Skeletal muscle cell (primary cell): ENCODE results near the gene ZYG11A.

ENCODE experiments used
- DNase-seq: peaks from one replicate; pipeline ENCODE4 v3.0.0-alpha.2; 2010; ENCODE audit warnings: low read depth
- H3K4me3 ChIP-seq: 2 replicates; pipeline ENCODE4 v1.5.1; 2011; ENCODE audit warnings: low read depth, mild to moderate bottlenecking, control low read depth, low read length, moderate library complexity

ZYG11A gene

DNA sequence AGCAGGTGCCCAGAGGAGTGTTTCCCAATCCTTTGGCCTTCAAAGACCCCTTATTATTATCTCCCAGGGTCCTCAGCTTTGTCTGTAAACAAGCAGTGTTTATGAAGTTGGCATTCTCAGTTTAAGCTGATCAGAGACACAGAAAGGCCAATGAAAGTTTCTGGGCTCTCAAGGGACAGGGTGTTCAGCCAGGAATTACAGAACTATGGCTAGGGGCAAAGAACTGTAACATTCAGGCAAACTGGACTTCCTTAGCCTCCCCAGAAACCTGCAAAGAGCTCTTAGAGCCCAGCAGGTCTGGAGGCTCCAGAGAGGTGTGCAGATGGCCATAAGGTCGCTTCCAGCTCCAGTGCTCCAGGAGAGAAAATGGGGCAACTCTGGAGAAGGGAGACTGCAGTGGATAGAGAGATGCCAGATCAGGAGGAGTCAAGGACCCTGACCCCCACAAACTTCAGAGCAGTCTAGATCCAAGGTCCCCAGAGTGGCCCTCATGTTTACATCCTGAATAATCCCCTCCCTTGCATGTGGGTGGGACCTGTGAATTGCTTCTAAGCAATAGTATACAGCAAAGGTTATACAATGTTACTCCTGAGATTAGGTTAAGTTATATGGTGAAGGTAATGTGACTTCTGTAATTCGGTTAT, 72.8 kb downstream of the ZYG11A start:
- H3K4me3 ChIP-seq, result no peak overlapping the region
- no peak for DNase-seq

DNA sequence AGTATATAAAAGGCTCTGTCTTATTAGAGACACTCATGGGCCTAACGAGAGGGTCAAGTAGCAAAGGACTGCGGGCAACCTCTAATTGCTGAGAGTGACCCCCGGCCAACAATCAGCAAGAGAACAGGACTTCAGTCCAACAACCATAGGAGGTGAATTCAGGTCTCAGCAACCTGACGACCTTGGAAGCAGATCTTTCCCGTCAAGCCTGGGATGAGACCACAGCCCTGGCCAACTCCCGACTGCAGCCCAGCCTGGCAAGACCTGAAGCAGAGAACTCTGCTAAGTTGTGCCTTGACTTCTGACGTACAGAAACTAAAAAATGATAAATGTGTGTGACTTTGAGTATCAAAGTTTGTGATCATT, 73.3 kb downstream of the ZYG11A start:
- DNase-seq, result no peak
- H3K4me3 ChIP-seq, result no peak overlapping the region

DNA sequence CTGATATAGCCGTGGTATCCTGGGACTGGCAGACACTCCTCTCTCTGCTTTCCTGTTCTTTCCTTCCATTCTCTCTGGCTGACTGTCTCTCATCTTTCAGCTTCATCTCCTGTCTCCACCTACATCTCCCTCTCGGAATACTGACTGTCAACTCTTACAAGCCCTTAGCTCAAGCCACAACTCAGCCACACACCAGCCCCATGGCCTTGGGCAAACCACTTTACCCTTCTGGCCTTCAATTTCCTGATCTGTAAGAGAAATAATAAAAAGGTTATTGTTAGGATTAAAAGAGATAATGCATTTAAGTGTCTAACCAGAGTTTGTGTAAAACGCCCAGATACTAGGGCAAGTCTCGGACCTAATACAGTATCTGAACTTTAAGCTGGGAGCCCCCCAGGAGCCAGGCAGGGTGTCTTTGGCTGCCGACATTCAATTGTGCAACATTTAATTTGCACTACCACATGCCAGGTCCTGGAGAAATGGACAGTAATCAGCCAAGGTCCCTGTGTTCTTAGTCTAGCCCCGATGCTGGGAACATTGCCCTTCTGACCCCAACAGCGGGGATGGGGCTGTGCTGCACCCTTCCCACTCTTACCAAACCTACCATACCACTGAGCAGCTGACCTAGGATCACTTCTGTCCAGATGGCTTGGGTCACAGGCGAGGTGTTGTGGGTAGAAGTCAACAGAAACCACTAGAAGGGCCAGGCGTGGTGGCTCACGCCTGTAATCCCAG, 73.8 kb downstream of the ZYG11A start:
- H3K4me3 ChIP-seq, result no peak overlapping the region
- DNase-seq, result no peak

DNA sequence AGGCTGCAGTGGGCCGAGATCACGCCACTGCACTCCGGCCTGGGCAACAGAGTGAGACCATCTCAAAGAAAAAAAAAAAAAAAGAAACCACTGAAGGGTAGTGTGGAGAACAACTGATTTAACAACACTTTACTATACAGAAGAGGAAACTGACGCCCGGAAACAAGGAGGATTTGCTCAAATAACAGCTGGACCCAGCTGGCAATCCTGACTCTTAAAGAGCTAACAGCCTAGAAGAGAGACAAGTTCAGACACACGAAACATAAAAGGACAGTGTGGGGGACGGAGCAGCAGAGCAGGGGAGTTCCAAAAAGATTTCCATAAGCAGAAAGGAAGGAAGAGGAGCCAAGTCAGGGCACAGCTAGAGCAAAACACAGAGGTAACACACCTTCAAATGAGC, 74.6 kb downstream of the ZYG11A start:
- H3K4me3 ChIP-seq, result no peak overlapping the region
- no peak for DNase-seq

DNA sequence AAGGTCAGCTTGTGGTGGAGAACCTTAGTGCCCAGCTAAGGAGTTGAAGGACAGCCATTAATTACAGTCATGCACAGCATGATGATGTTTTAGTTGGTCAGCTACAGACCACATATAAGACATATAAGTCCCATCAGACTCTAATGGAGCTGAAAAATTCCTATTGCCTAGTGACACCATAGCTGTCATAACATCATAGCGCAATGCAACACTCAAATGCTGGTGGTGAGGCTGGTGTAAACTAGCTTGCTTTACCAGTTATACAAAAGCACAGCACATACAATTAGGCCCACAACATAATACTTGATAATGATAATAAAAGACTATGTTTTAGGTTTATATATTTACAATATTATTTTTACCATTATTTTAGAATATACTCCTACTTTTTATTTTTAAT, 75.0 kb downstream of the ZYG11A start:
- H3K4me3 ChIP-seq, result no peak overlapping the region
- DNase-seq, result no peak

DNA sequence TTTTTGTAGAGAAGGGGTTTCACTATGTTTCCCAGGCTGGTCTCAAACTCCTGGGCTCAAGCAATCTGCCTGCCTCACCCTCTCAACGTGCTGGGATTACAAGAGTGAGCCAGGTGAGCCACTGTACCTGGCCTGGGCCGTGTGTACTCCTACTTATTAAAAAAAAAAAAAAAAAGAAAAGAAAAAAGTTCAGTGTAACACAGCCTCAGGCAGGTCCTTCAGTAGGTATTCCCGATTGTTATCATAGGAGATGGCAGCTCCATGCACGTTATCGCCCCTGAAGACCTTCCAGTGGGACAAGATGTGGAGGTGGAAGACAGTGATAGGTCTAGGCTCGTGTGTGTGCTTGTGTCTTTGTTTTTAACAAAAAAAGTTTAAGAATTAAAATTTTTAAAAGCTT, 75.6 kb downstream of the ZYG11A start:
- no peak overlapping the region for H3K4me3 ChIP-seq
- DNase-seq, result no peak

DNA sequence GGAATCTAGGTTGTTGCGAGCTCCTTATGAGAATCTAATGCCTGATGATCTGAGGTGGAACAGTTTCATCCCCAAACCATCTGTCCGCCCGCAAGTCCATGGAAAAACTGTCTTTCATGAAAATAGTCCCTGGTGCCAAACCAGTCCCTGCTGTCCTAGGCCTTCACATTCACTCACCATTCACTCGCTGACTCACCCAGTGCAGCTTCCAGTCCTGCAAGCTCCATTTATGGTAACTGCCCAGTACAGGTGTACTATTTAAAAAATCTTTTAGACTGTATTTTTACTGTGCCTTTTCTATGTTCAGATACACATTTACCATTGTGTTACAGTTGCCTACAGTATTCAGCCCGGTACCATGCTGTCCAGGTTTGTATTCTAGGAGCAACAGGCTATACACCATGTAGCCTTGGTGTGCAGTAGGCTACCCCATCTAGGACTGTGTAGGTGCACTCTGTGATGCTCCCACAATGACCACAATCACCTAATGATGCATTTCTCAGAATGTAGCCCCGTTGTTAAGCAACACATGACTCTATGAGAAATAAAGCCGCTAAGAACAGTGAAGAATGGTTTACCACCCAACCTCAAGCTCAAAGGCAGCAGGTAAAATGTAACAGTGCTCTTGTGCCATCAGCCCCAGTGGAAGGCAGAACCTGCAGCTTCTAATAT, 76.6 kb downstream of the ZYG11A start:
- no peak overlapping the region for H3K4me3 ChIP-seq

DNA sequence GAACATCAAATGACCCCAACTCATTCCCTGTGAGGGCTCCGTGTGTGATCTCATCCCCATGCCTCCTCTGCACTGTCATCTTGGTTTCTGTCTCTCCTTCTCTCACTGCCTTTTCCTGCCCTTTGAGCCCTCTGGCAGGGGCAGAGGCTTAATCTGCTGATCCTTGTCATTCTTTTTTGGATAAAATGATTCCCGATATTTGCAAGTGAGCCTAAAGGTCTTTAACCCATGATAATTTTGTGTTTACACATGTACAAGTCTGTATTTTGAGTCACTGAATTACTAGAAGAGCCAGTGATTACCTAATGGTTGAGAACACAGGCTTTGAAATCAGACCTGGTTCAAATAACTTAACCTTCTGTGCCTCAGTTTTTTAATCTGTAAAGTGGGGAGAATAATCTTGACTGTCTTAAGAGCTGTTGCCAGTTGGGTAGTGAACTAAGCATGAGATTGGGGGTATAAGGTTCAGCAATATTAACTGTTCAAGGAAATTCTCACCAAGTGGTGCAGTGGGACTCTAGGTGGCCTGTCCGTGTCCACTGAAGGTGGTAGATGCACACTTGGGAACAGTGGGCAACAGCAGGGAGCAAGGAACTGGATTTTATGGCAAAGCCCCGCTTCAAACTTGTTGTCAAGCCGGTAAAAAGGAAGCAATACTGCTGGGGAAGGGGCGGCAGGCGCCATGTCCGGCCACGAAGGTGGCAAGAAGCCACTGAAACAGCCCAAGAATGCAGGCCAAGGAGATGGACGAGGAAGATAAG, 77.3 kb downstream of the ZYG11A start:
- no peak overlapping the region for H3K4me3 ChIP-seq
- no peak for DNase-seq

More for the DNA sequence above, 76.6 kb downstream of the ZYG11A start:
- DNase-seq, result no peak

DNA sequence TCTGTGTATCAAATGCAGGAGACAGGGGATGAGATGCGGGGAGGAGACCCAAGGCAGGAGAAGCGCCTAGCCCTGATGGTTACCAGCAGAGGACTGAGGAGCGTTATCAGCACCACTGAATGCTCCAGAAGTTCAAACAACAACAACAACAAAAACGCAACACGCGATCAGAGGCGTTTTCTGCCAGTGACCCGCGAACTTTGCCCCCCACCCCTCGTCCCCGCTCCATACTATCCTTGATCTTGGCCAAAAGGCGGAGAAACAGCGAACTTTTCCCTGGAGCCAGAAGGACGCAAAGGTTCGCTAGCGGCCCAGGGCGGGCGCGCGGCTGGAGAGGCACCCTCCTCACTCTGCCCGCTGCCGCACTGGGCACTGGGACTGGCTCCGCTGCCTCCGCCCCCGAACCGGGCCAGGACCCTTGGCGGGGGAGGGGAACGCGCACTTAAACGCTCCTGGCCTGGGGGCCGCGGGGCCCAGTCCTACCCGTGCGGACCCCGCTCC, 78.3 kb downstream of the ZYG11A start:
- DNase-seq, result no peak
- H3K4me3 ChIP-seq, result peak overlapping the region; percentile 48

DNA sequence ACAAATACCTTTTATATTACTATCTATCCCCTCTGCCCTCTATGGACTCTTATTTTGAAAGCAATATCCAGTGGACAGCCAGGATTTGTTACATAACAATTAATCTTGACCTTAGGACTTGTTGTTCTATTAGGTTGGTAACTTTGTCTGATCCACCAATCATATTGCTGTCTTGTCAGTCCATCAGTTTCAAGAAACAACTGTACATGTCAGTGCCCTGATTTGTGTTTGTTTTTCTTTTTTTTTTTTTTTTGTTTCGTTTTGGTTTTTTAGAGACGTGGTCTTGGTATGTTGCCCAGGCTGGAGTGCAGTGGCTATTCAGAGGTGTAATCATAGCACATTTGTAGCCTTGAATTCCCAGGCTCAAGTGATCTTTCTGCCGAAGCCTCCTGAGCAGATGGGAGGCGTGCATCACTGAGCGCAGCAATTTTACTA, 83.0 kb downstream of the ZYG11A start:
- DNase-seq, result no peak

DNA sequence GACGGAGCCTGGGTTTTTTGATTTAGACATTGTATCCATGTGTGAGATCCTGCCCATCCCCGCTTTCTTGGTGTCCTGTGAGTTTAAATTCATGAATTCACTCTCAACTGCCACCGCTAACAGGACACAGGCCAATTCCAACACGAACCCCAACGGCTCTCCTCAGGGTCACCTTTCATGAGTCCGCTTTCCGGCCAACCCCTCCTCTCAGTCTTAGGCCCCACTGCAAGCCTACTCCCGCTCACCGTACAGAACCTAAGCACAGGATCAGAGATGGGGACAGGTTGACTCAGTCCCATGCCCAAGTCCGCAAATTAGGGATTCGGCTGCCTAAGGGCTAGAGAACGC, 84.3 kb downstream of the ZYG11A start:
- no peak for DNase-seq

More for the DNA sequence above, 83.0 kb downstream of the ZYG11A start:
- H3K4me3 ChIP-seq, result no peak overlapping the region

DNA sequence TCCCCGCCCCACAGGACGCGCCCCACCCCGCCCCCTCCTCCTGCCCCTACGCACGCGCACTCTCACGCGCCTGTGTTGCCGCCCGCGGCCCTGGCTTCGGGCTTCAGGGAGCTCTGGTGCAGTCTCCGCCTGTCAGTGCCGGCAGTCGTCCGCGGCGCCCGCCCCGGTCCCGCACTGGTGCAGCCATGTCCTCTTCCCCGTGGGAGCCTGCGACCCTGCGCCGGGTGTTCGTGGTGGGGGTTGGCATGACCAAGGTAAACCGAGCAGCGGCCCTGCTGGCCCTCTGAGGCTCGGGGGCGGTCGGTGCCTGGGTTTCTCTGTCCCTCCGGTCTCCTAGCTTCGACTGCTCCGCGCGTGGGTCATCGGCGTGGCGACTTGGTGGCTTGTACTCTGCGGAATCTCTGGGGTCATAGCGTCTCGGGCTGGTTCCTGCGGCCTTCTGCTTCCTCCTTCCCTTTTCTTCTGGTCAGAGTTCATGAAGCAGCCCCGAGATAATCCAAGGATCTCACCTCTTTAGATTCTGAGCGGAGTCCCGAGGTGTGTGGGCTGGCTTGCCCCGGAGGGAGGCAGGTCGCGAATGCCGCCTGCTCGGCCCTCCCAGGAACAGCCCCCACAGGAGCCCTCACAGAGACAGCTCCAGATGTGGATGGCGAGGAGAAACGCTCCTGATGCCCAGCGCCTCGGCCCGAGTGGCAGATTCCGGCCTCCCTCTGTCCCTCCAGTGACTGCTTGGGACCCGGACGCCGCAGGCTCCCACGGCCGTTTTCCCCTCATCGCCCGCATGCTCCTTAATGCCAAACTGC, 84.9 kb downstream of the ZYG11A start, which contains the start of gene SCP2:
Gene SCP2 (plus strand): TSS at position 65 of the 803 bp plus-strand sequence. CDS start 121 bp downstream, at position 186.
- H3K4me3 ChIP-seq, result peak within 1 kb of the TSS; percentile 65
- DNase-seq, result peak; percentile 18

More for the DNA sequence above, 84.3 kb downstream of the ZYG11A start:
- peak overlapping the region; percentile 65 for H3K4me3 ChIP-seq

DNA sequence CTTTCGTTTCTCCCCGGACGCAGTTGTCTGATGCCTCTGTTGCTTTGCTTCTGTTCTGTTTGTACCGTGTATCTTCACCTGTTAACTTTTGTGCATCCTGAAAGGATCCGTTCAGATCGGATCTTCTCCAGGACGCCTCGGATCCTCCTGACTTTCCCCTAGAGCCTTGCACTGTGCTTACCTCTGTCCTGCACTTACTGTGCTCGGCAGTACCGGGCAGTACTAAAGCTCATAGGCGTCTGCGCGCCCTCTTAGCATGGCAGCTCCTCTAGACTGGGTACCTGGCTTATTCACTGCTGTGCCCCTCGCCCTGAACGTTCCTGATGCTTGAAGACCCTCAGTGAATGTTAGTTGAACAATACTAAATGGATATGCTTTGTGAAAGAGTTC, 85.5 kb downstream of the ZYG11A start:
- H3K4me3 ChIP-seq, result peak overlapping the region; percentile 65
- DNase-seq, result no peak

DNA sequence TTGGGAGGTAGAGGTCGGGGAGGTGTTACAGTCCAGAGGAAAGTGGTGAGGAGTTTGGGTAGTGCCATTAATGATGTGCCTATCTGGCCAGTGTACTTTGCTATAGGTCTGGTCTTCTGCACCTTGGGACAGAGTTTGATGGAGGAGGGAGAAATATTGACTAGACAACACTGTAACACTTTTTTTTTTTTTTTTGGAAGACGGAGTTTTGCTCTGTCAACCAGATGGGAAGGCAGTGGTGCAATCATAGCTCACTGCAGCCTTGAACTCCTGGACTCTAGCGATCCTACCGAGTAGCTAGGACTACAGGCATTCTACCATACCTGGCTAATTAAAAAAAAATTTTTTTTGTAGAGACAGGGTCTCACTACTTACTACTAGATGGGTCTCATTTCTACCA, 86.5 kb downstream of the ZYG11A start:
- no peak overlapping the region for H3K4me3 ChIP-seq
- DNase-seq, result no peak

DNA sequence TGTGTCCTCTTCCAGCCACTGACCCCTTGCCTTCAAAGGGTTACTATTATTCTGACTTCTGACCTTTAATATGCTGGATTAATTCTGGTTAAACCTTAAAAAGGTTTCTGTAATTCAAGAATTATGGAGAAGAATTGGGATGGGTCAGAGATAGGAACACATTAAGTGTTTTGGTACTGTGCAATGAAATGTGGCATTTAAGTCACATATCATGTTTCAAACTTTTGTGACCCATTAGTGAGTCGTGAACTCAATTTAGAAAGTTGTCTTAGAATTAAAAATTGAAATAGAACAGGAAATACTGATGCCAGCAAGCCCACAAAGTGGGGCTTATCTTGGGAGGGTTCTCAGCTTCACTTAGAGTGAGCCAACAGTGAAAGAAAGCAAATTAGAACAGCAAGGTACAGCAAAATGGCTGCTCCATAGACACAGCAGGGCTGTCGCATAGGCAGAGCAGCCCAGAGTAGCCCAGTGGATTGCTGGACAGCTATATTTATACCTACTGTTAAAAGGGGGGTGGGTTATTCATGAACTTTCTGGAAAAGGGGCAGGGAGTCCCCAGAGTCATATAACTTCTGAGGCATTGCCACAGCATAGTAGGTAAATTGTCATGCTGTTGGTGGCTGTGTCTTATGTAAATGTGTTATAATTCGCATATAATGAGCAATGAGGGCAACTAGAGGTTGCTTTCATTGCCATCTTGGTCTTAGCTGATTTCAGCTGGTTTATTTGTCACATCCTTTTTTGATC, 95.0 kb downstream of the ZYG11A start:
- H3K4me3 ChIP-seq, result no peak overlapping the region
- DNase-seq, result no peak

DNA sequence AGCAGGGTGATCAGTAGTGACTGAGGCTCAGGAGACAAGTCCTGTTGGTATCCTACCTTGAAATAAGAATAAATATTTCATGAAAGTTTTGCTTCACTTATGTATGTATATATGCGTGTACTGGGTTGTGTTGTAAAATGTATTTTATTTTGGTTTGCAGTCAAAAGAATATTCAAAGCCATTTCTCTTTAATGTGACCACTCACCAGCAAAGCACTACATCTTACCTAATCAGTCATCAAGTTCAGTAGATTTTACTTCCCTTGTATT, 95.6 kb downstream of the ZYG11A start:
- H3K4me3 ChIP-seq, result no peak overlapping the region
- DNase-seq, result no peak

DNA sequence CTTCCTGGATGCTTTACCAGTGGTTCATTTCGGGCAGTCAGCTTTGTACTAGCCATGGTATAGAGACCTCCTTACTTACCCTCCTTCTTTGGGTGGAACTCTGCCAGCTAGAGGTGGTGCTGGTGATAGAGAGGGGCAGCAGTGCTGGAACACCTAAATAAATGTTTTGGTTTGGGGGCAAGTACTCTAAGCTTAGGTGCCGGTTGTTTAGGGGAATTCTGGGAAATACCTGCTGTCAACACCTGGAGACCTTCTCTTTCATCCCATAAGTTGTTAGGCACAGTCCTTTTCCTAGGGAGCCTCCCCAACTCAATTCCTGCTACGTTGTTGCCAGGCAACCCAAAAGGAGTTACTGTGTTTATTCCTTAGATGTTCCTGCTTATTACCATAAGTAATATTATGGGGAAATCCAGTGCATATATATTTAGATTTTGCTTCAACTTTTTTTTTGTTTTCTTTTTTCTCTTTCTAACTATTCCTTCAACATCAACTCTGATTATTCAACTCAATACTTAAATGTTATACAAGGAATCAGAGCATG, 101.4 kb downstream of the ZYG11A start:
- no peak overlapping the region for H3K4me3 ChIP-seq
- no peak for DNase-seq

DNA sequence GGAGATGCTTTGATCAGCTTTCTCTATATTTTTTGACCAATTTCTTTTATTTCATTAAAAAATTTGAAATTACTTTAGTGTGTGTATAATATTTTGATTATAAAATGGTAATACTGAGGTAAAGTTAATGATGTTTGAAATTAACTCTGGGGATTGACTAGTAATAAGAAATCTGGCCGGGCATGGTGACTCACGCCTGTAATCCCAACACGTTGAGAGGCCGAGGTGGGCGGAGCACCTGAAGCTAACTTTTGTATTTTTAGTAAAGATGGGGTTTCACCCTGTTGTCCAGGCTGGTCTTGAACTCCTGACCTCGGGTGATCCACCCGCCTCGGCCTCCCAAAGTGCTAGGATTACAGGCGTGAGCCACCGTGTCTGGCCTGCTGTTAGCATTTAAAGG, 102.0 kb downstream of the ZYG11A start:
- DNase-seq, result no peak
- H3K4me3 ChIP-seq, result no peak overlapping the region
